CD14-positive monocyte (primary cell): ENCODE data around the gene EPHA7. TPM values are rescaled to one million over a fixed set of nuclear protein-coding genes. Genes with fewer than 3 reads are reported as not detected.

Experiments
- DNase-seq, 3 donors: peaks; one replicate each; pipeline ENCODE4 v3.0.0-alpha.2; 2011 to 2022
- H2AFZ ChIP-seq: 2 replicates; pipeline ENCODE4 v1.6.0; 2012; ENCODE audit warnings: mild to moderate bottlenecking, low read depth, low read length, inconsistent platforms; ENCODE audit not compliant: insufficient read depth, poor library complexity, severe bottlenecking
- H3K27ac ChIP-seq, 2 donors: 1 replicate in 1 of 2; 2 replicates in 1 of 2; pipeline ENCODE4 v1.5.1; 2012 to 2013; ENCODE audit warnings: low read length in 2 of 2, control low read depth in 1 of 2, inconsistent platforms in 1 of 2, low read depth in 1 of 2, mild to moderate bottlenecking in 1 of 2
- H3K27me3 ChIP-seq, 2 donors: one replicate each; pipeline versions ENCODE4 v1.6.0 to v1.6.1; 2011 to 2013; ENCODE audit warnings: low read length in 2 of 2; ENCODE audit not compliant: control insufficient read depth in 2 of 2, insufficient read depth in 2 of 2
- H3K36me3 ChIP-seq, 2 donors: replicated peaks in 1 of 2; 1 replicate in 1 of 2; 2 replicates in 1 of 2; pipeline versions ENCODE4 v1.5.1 to v1.6.1; 2012 to 2013; ENCODE audit warnings: low read length in 2 of 2, control low read depth in 1 of 2, inconsistent platforms in 1 of 2, mild to moderate bottlenecking in 1 of 2; ENCODE audit not compliant: insufficient read depth in 2 of 2, control insufficient read depth in 1 of 2
- H3K4me1 ChIP-seq, 2 donors: 1 replicate in 1 of 2; 2 replicates in 1 of 2; pipeline versions ENCODE4 v1.5.1 to v1.6.1; 2012 to 2013; ENCODE audit warnings: low read length in 2 of 2, control low read depth in 1 of 2, inconsistent platforms in 1 of 2, mild to moderate bottlenecking in 1 of 2, moderate library complexity in 1 of 2; ENCODE audit not compliant: insufficient read depth in 2 of 2, control insufficient read depth in 1 of 2
- H3K4me2 ChIP-seq: replicated peaks from 2 replicates; pipeline ENCODE3; 2012; ENCODE audit warnings: low read length, moderate library complexity, mild to moderate bottlenecking; ENCODE audit not compliant: poor library complexity, severe bottlenecking; ENCODE audit errors: extremely low read depth
- H3K4me3 ChIP-seq, 3 experiments: fragments of 200-600 bp in 1 of 3; sonication (generic) in 1 of 3; replicated peaks in 1 of 3; 1 replicate in 2 of 3; 2 replicates in 1 of 3; pipeline ENCODE4 v1.5.1; 2011 to 2013; ENCODE audit warnings: low read length in 3 of 3, mild to moderate bottlenecking in 3 of 3, control low read depth in 2 of 3, low read depth in 2 of 3, inconsistent platforms in 1 of 3, moderate library complexity in 1 of 3
- H3K79me2 ChIP-seq: 2 replicates; pipeline ENCODE4 v1.6.0; 2012; ENCODE audit warnings: mild to moderate bottlenecking, control low read depth, inconsistent platforms, low read length, moderate library complexity; ENCODE audit not compliant: insufficient read depth
- H3K9ac ChIP-seq: 2 replicates; pipeline ENCODE4 v1.6.0; 2017; ENCODE audit warnings: low read length, mild to moderate bottlenecking; ENCODE audit not compliant: insufficient read depth, poor library complexity, severe bottlenecking
- H3K9me3 ChIP-seq, 2 donors: replicated peaks in 1 of 2; 1 replicate in 1 of 2; 2 replicates in 1 of 2; pipeline versions ENCODE4 v1.5.1 to v1.6.1; 2012 to 2013; ENCODE audit warnings: low read length in 2 of 2, control low read depth in 1 of 2; ENCODE audit not compliant: control insufficient read depth in 1 of 2, insufficient read depth in 1 of 2
- H4K20me1 ChIP-seq: 2 replicates; pipeline ENCODE4 v1.6.0; 2012; ENCODE audit warnings: mild to moderate bottlenecking, low read length, control low read depth, moderate library complexity; ENCODE audit not compliant: insufficient read depth
- H3K27ac Mint-ChIP-seq, 7 donors: one replicate each; pipeline ENCODE4 v1.8.0; 2020; ENCODE audit warnings: mild to moderate bottlenecking in 7 of 7, mixed read lengths in 7 of 7, moderate library complexity in 6 of 7, inconsistent platforms in 2 of 7
- H3K27me3 Mint-ChIP-seq, 3 donors: one replicate each; pipeline ENCODE4 v1.8.0; 2021 to 2022; ENCODE audit warnings: low read depth in 3 of 3, mild to moderate bottlenecking in 3 of 3, mixed read lengths in 3 of 3, moderate library complexity in 3 of 3, inconsistent platforms in 1 of 3
- H3K36me3 Mint-ChIP-seq, 2 donors: one replicate each; pipeline ENCODE4 v1.8.0; 2020; ENCODE audit warnings: mixed read lengths in 2 of 2, inconsistent platforms in 1 of 2, mild to moderate bottlenecking in 1 of 2
- H3K4me1 Mint-ChIP-seq: one replicate; pipeline ENCODE4 v1.8.0; 2020; ENCODE audit warnings: mild to moderate bottlenecking, mixed read lengths
- H3K4me3 Mint-ChIP-seq, 2 donors: one replicate each; pipeline ENCODE4 v1.8.0; 2020; ENCODE audit warnings: mild to moderate bottlenecking in 2 of 2, mixed read lengths in 2 of 2, moderate library complexity in 1 of 2
- H3K9me3 Mint-ChIP-seq, 7 donors: one replicate each; pipeline ENCODE4 v1.8.0; 2020 to 2022; ENCODE audit warnings: mixed read lengths in 7 of 7, mild to moderate bottlenecking in 6 of 7, moderate library complexity in 6 of 7, inconsistent platforms in 2 of 7
- WGBS: methylation state at CpG from one replicate; pipeline ENCODE4 v1.1.5; 2013; ENCODE audit warnings: missing lambda C conversion rate; ENCODE audit not compliant: insufficient coverage; 5-methylcytosine and 5-hydroxymethylcytosine counted together
- intact Hi-C, 2 donors: fragments of 100-400 bp; cut with micrococcal nuclease; formaldehyde crosslinking; loops; one replicate each; pipeline versions ENCODE4 v1.15.0 to v1.15.1; 2023
- polyA plus RNA-seq, 3 donors: library from polyadenylated mRNA; depleted of rRNA in 1 of 3; unstranded in 2 of 3; stranded (reverse) in 1 of 3; fragments of 300-500 nt in 2 of 3; fragments of >200 nt in 1 of 3; fragmentation: Illumina TruSeq in 2 of 3; gene quantifications; 1 replicate in 2 of 3; 2 replicates in 1 of 3; pipeline ENCODE4 v1.2.3, GENCODE V29; 2012 to 2021
- TF ChIP-seq, protein P1 (sequence below): fragments of 200-600 bp; IDR thresholded peaks from one replicate; pipeline ENCODE4 v1.8.0; 2022; ENCODE audit warnings: antibody characterized with exemption, mild to moderate bottlenecking

The EPHA7 gene
- polyA plus RNA-seq, 3 donors, result not detected

DNA sequence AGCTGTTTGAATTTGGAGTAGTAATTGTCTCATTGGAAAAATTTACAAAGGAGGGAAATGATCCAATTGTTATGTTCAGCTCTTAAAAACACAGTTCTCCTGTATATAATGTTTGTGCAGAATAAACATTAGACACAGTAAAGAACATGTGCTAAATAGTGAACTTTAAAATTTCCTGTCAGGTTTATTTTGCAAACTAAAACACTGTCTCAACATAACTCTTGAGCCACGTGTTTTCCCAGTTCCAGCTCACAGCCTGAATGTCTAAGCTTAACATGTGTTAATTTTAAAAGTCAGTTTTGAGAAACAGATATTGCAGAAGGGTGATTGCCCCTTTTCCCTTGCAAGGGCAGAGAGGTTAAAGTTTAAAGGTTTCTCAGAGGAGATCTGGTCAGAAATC lies 20.6 kb downstream of the EPHA7 start:
- Histone ChIP-seq H3K27me3 (no peaks in the 10 kb centered on the region), H3K36me3 (no peaks in the 10 kb centered on the region), H4K20me1 (no peaks in the 10 kb centered on the region), H3K27ac (no peak overlapping the region), H3K9me3 (no peaks in the 10 kb centered on the region), H3K4me2 (no peak overlapping the region), H3K4me1 (no peaks in the 10 kb centered on the region), H3K4me3 (no peak overlapping the region), H3K79me2 (no peaks in the 10 kb centered on the region), H3K9ac (no peak overlapping the region), H2AFZ (no peak overlapping the region)
- no peak for DNase-seq
- Mint-ChIP-seq H3K36me3 (no peaks in the 10 kb centered on the region), H3K27ac (no peak overlapping the region), H3K4me3 (no peak overlapping the region), H3K27me3 (peaks cover 1 to 5% (median 2%) of the 10 kb centered on the region in 3 donors), H3K4me1 (no peaks in the 10 kb centered on the region), H3K9me3 (no peaks in the 10 kb centered on the region)
- intact Hi-C loops, result no loop called here
- WGBS, result no CpG with 5 or more reads among the region's 1 CpG
- TF ChIP-seq, protein P1, sequence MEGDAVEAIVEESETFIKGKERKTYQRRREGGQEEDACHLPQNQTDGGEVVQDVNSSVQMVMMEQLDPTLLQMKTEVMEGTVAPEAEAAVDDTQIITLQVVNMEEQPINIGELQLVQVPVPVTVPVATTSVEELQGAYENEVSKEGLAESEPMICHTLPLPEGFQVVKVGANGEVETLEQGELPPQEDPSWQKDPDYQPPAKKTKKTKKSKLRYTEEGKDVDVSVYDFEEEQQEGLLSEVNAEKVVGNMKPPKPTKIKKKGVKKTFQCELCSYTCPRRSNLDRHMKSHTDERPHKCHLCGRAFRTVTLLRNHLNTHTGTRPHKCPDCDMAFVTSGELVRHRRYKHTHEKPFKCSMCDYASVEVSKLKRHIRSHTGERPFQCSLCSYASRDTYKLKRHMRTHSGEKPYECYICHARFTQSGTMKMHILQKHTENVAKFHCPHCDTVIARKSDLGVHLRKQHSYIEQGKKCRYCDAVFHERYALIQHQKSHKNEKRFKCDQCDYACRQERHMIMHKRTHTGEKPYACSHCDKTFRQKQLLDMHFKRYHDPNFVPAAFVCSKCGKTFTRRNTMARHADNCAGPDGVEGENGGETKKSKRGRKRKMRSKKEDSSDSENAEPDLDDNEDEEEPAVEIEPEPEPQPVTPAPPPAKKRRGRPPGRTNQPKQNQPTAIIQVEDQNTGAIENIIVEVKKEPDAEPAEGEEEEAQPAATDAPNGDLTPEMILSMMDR, result no peak

DNA sequence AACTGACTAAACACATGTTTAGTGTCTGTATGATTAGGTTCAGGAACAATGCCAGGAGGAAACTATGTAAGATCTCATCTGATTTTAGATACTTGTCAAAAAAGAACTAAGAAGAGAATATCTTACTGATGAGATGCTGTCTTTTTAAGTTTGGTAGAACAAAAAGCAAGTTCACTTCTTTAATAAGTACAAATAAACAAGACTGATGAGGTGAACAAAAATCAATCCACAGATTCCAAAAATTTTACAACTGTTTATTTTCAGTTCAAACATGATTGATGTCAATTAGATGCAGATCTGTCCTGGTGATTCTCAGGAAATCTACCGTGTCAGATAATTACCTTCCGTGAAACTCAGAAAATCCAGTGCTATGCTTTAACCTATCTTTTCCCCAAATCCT lies 24.9 kb downstream of the EPHA7 start:
- no peaks in the 10 kb centered on the region for H3K9me3 Mint-ChIP-seq

More for the DNA sequence above, 24.9 kb downstream of the EPHA7 start:
- no peak for DNase-seq
- 40% methylated on average over 1 of the region's 2 CpGs for WGBS
- Histone ChIP-seq H3K4me3 (no peak overlapping the region), H3K9me3 (no peaks in the 10 kb centered on the region), H4K20me1 (no peaks in the 10 kb centered on the region), H3K4me2 (no peak overlapping the region), H3K27ac (no peak overlapping the region), H3K4me1 (no peaks in the 10 kb centered on the region), H2AFZ (no peak overlapping the region), H3K9ac (no peak overlapping the region), H3K36me3 (no peaks in the 10 kb centered on the region), H3K79me2 (no peaks in the 10 kb centered on the region), H3K27me3 (no peaks in the 10 kb centered on the region)
- intact Hi-C loops, result no loop called here
- H3K4me3 Mint-ChIP-seq, result no peak overlapping the region
- peaks cover 0 to 1% (median 0%) of the 10 kb centered on the region in 3 donors for H3K27me3 Mint-ChIP-seq
- H3K4me1 Mint-ChIP-seq, result no peaks in the 10 kb centered on the region
- H3K27ac Mint-ChIP-seq, result no peak overlapping the region
- TF ChIP-seq, protein P1, result no peak
- H3K36me3 Mint-ChIP-seq, result no peaks in the 10 kb centered on the region
